Activated naive CD4-positive, alpha-beta T cell treated with anti-CD3 and anti-CD28 coated beads, Interleukin-2, amount 50 U/mL, for 72 hours (primary cell): ENCODE results near the gene PAFAH1B2. TPM values are rescaled to one million over a fixed set of nuclear protein-coding genes. Genes with fewer than 3 reads are reported as not detected.
A peak's percentile ranks its signal among the peaks of the same experiment; 100 is the strongest.
"Not testable (repeated sequence)": the region's sequence is repeated elsewhere in the genome, so short reads cannot be mapped to it uniquely, and the experiment has no call there.

ENCODE experiments used
- ATAC-seq, 2 donors: fragments of 150-1000 bp; cut with Tn5 transposase; 2 replicates each; pipeline ENCODE4 v1.10.0; 2021; ENCODE audit warnings: mild to moderate bottlenecking in 2 of 2, moderate library complexity in 2 of 2
- DNase-seq, 2 donors: peaks; one replicate each; pipeline ENCODE4 v3.0.0; 2021 to 2022; ENCODE audit warnings: low spot score in 2 of 2
- H3K27ac Mint-ChIP-seq, 2 donors: one replicate each; pipeline ENCODE4 v1.8.0; 2022; ENCODE audit warnings: mild to moderate bottlenecking in 2 of 2, mixed read lengths in 2 of 2
- H3K36me3 Mint-ChIP-seq, 2 donors: one replicate each; pipeline ENCODE4 v1.8.0; 2022; ENCODE audit warnings: mixed read lengths in 2 of 2
- H3K9me3 Mint-ChIP-seq, 2 donors: one replicate each; pipeline ENCODE4 v1.8.0; 2022; ENCODE audit warnings: mixed read lengths in 2 of 2
- total RNA-seq, 2 donors: library from RNA; stranded (reverse); gene quantifications; one replicate each; pipeline ENCODE4 v1.2.3, GENCODE V29; 2022

Gene PAFAH1B2
- total RNA-seq: 10 to 100 TPM; 63.4 to 64.5 TPM

GRCh38 chr11:117143871-117144476 is at the start of gene PAFAH1B2:
Gene PAFAH1B2 (plus strand): TSS chr11:117144287. CDS start chr11:117152448, 8,161 bp downstream.
- DNase-seq: peak; percentile 94 to 96
- ATAC-seq: peak; percentile 97 to 98
- peaks cover 17 to 25% of the 10 kb centered on the region in 2 donors for H3K36me3 Mint-ChIP-seq
- no peaks in the 10 kb centered on the region for H3K9me3 Mint-ChIP-seq
- peak within 1 kb of the TSS; percentile 98 to 99 for H3K27ac Mint-ChIP-seq

GRCh38 chr11:117094776-117095175 is 49.3 kb upstream of the PAFAH1B2 start:
- Mint-ChIP-seq H3K9me3 (peaks cover 3 to 8% of the 10 kb centered on the region in 2 donors), H3K36me3 (peaks cover 11 to 30% of the 10 kb centered on the region in 2 donors), H3K27ac (peak overlapping the region in 1 of 2 donors; percentile 98)
- ATAC-seq (no peak), DNase-seq (no peak)

GRCh38 chr11:117095284-117096161 is 48.6 kb upstream of the PAFAH1B2 start:
- Mint-ChIP-seq H3K9me3 (peaks cover 3 to 8% of the 10 kb centered on the region in 2 donors), H3K27ac (peak overlapping the region; percentile 97 to 98), H3K36me3 (peaks cover 11 to 30% of the 10 kb centered on the region in 2 donors)
- DNase-seq (peak in 1 of 2 donors; percentile 16), ATAC-seq (peak in 1 of 2 donors; percentile 28)

- Mint-ChIP-seq H3K36me3 (peaks cover 11 to 30% of the 10 kb centered on the region in 2 donors), H3K9me3 (peaks cover 3 to 8% of the 10 kb centered on the region in 2 donors), H3K27ac (peak overlapping the region; percentile 97 to 98)
- peak; percentile 30 to 55 for ATAC-seq
- DNase-seq: peak in 1 of 2 donors; percentile 56
These were observed 47.7 kb upstream of the PAFAH1B2 start for GRCh38 chr11:117096201-117096991.

- ATAC-seq (no peak), DNase-seq (no peak)
- peaks cover 3 to 6% of the 10 kb centered on the region in 2 donors for H3K9me3 Mint-ChIP-seq
- peak overlapping the region; percentile 97 to 98 for H3K27ac Mint-ChIP-seq
- H3K36me3 Mint-ChIP-seq: peaks cover 8 to 25% of the 10 kb centered on the region in 2 donors
These were observed 47.1 kb upstream of the PAFAH1B2 start for GRCh38 chr11:117097014-117097388.

- Mint-ChIP-seq H3K9me3 (no peaks in the 10 kb centered on the region), H3K27ac (peak overlapping the region; percentile 97 to 98), H3K36me3 (peaks cover 1 to 18% of the 10 kb centered on the region in 2 donors)
- peak in 1 of 2 donors; percentile 41 for DNase-seq
- ATAC-seq: peak in 1 of 2 donors; percentile 29
These were observed 46.5 kb upstream of the PAFAH1B2 start for GRCh38 chr11:117097389-117098268.

GRCh38 chr11:117098269-117099232 is 45.5 kb upstream of the PAFAH1B2 start, which contains the start of gene SIK3:
Gene SIK3 (minus strand): TSS chr11:117098428. CDS start chr11:117098415, 13 bp downstream.
- peaks cover 0 to 16% of the 10 kb centered on the region in 2 donors for H3K36me3 Mint-ChIP-seq
- H3K9me3 Mint-ChIP-seq: no peaks in the 10 kb centered on the region
- peak; percentile 78 to 89 for ATAC-seq
- peak; percentile 87 to 94 for DNase-seq
- H3K27ac Mint-ChIP-seq: peak within 1 kb of the TSS; percentile 97 to 98

GRCh38 chr11:117099696-117100095 is 44.4 kb upstream of the PAFAH1B2 start:
- no peaks in the 10 kb centered on the region for H3K9me3 Mint-ChIP-seq
- no peak for ATAC-seq
- H3K27ac Mint-ChIP-seq: peak overlapping the region; percentile 97 to 98
- DNase-seq: no peak
- peaks cover 0 to 16% of the 10 kb centered on the region in 2 donors for H3K36me3 Mint-ChIP-seq

- H3K27ac Mint-ChIP-seq: no peak overlapping the region
- H3K9me3 Mint-ChIP-seq: no peaks in the 10 kb centered on the region
- no peak for DNase-seq
- peaks cover 0 to 16% of the 10 kb centered on the region in 2 donors for H3K36me3 Mint-ChIP-seq
- ATAC-seq: no peak
These were observed 43.5 kb upstream of the PAFAH1B2 start for GRCh38 chr11:117100556-117100955.

- Mint-ChIP-seq H3K27ac (no peak overlapping the region), H3K9me3 (no peaks in the 10 kb centered on the region), H3K36me3 (peaks cover 0 to 7% of the 10 kb centered on the region in 2 donors)
- ATAC-seq (no peak), DNase-seq (no peak)
These were observed 36.1 kb upstream of the PAFAH1B2 start for GRCh38 chr11:117107701-117108590.

- DNase-seq (no peak), ATAC-seq (no peak)
- H3K9me3 Mint-ChIP-seq: no peaks in the 10 kb centered on the region
- no peak overlapping the region for H3K27ac Mint-ChIP-seq
- peaks cover 0 to 7% of the 10 kb centered on the region in 2 donors for H3K36me3 Mint-ChIP-seq
These were observed 33.7 kb upstream of the PAFAH1B2 start for GRCh38 chr11:117110294-117110950.

- not testable (repeated sequence) for DNase-seq, H3K27ac Mint-ChIP-seq, H3K36me3 Mint-ChIP-seq, ATAC-seq, H3K9me3 Mint-ChIP-seq
These were observed 31.6 kb upstream of the PAFAH1B2 start for GRCh38 chr11:117112497-117112896.

GRCh38 chr11:117112939-117113338 is 31.1 kb upstream of the PAFAH1B2 start:
- H3K36me3 Mint-ChIP-seq, ATAC-seq, H3K27ac Mint-ChIP-seq, DNase-seq, H3K9me3 Mint-ChIP-seq: not testable (repeated sequence)
